H1 (cell line): ENCODE data around the gene KCNT1. TPM values are rescaled to one million over a fixed set of nuclear protein-coding genes. Genes with fewer than 3 reads are reported as not detected.

ENCODE experiments used
- CHD1 ChIP-seq: IDR thresholded peaks from 2 replicates; pipeline ENCODE4 v1.6.1; 2012; ENCODE audit warnings: low read depth, low read length, improper control_type of control experiment
- SP1 ChIP-seq: IDR thresholded peaks from 2 replicates; pipeline ENCODE4 v1.6.1; 2011; ENCODE audit warnings: low read depth, low read length
- polyA plus RNA-seq, 7 experiments: library from polyadenylated mRNA; depleted of rRNA in 3 of 7; stranded (reverse) in 5 of 7; unstranded in 2 of 7; fragments of >200 nt in 5 of 7; fragments of 200-250 nt in 2 of 7; gene quantifications; 1 replicate in 5 of 7; 2 replicates in 1 of 7; 4 replicates in 1 of 7; pipeline versions ENCODE4 v1.2.1 to v1.2.3, GENCODE V29; 2011 to 2013; ENCODE audit warnings: missing spikeins in 2 of 7, mixed read lengths in 2 of 7
- total RNA-seq: library from RNA; stranded (reverse); fragmentation: NEBNext Ultra II Directional; extraction: Animal tissue kit (Norgen Biotek cat#: 25700); gene quantifications from 2 replicates; pipeline ENCODE4 v1.2.1, GENCODE V29; 2021
- TF ChIP-seq, protein P1 (sequence below): IDR thresholded peaks from 2 replicates; pipeline ENCODE4 v1.6.1; 2011; ENCODE audit warnings: low read length, improper control_type of control experiment

KCNT1 gene
- total and polyA plus RNA-seq, 2 of the 8 experiments (the other 6 are each of a cell fraction or from before 2014, with no cell fraction given): 0.13 to 0.20 TPM

DNA sequence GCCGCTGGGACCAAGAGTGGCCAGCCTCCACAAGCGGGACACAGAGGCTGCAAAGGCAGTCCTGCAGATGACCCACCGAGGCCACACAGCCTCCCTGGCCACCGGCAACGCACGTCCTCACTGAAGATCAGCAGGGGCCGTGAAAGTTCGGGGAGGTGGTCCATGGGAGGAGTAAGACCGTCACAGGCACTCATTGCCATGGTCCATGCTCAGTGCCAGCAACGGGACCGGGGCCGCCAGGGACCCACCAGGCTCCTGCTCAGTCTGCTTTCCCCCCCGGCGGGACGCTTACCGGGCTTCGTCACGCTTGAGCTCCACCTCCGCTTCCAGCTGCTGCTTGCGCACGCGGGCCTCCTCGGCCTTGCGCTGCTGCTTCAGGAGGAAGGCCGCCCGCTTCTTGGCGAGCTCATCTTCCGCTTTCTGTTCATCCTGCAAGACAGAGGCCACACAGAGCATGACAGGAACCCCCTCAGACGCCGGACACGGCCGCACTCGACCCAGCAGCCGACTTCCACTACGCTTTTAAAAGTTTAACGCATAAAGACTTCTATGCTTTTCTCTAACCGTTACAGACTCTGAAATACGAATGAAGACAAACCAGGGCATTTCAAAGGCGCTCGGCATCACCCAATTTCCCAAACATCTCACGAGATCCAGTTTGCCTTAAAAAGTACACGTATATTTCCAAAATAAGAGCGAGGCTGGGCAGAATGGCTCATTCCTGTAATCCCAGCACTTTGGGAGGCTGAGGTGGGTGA is 116.9 kb downstream of the KCNT1 start (continued):
- TF ChIP-seq, protein P1, sequence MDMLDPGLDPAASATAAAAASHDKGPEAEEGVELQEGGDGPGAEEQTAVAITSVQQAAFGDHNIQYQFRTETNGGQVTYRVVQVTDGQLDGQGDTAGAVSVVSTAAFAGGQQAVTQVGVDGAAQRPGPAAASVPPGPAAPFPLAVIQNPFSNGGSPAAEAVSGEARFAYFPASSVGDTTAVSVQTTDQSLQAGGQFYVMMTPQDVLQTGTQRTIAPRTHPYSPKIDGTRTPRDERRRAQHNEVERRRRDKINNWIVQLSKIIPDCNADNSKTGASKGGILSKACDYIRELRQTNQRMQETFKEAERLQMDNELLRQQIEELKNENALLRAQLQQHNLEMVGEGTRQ: no peak
- no peak for TF ChIP-seq CHD1
- TF ChIP-seq SP1: no peak
